ENCODE measurements around the gene SH3PXD2B. TPM values are rescaled to one million over a fixed set of nuclear protein-coding genes. Genes with fewer than 3 reads are reported as not detected.

The SH3PXD2B gene
- total RNA-seq, 4 donors from 2014 or later: 27.8 to 52.6 (median 44.4) TPM

DNA sequence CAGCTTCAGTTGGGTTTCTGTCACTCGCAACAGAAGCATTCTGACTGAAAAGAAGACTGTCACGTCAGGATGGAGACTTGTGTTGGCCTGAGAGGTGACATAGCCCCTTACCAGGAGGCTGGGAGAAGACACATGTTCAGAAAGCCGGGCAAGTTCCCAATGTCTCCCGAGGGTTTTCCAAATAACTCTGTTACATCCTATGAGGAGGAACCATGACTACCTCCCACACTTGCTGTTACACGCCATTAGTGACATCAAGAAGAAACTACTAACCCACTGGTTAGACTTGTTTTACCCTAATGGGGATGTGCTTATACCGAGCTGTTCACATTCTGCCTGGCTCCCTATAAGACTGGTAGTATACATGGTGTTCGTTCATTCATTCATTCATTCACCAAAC lies 33.3 kb downstream of the SH3PXD2B start:
- Histone ChIP-seq H3K27me3 (no peaks in the 10 kb centered on the region), H3K4me3 (no peak overlapping the region), H3K4me1 (peaks cover 14 to 93% (median 74%) of the 10 kb centered on the region in 4 donors), H3K9me3 (no peaks in the 10 kb centered on the region), H3K36me3 (peaks cover 0 to 15% (median 0%) of the 10 kb centered on the region in 3 donors), H3K27ac (peak overlapping the region; percentile 81 to 97 (median 96))
- TF ChIP-seq CTCF (IDR thresholded peaks at IDR 0.05) (no peak), POLR2A (IDR thresholded peaks at IDR 0.05) (no peak), EP300 (IDR thresholded peaks at IDR 0.05) (no peak)
- no peak for DNase-seq (ENCODE audit: low spot score in 2 of 2)
- 59 to 61% methylated on average over 7 of the region's 7 CpGs for WGBS, 2 donors

DNA sequence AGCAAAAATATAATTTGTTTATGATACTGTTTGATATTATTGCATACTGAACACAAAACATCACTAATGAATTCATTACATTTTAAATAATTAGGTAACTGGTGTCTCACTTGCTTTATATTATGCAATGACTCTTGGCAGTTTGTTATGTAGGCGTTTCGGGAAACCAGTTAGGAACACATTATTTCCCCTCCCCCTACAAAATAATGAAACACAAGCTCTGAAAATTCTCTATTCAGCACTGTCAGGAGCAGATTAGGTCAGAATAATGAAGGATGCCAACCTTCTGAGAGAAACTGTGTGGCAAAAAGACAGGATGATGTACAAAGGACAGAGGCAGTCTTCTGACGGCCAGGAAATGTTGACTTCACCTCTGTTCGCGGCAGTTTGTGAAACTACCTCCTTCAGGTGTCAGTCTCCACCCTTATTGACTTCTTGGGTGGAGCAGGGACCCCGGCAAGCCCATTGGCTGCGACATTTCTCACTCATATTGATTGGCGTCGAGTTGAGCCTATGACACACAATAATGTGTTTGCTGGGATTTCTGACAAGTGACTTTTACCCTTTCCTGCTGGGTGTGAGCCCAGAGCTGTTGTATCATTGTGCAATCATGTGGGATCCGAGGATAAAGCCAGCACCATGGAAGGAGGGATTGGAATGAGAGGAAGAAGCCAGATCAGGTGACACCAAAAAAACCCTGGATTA lies 33.9 kb downstream of the SH3PXD2B start:
- H3K9me3 ChIP-seq: no peaks in the 10 kb centered on the region
- WGBS, 2 donors: 23 to 30% methylated on average over 10 of the region's 10 CpGs
- TF ChIP-seq EP300 (IDR thresholded peaks at IDR 0.05): peak; percentile 81 to 98
- TF ChIP-seq POLR2A (IDR thresholded peaks at IDR 0.05): peak in 1 of 2 donors; percentile 36
- peak in 1 of 5 experiments; percentile 14 for TF ChIP-seq CTCF (IDR thresholded peaks at IDR 0.05)
- H3K27me3 ChIP-seq: no peaks in the 10 kb centered on the region
- H3K4me3 ChIP-seq: no peak overlapping the region
- peaks cover 9 to 93% (median 68%) of the 10 kb centered on the region in 4 donors for H3K4me1 ChIP-seq
- H3K36me3 ChIP-seq: peaks cover 0 to 15% (median 0%) of the 10 kb centered on the region in 3 donors
- DNase-seq (ENCODE audit: low spot score in 2 of 2): peak; percentile 80 to 95
- H3K27ac ChIP-seq: peak overlapping the region; percentile 81 to 97 (median 96)

DNA sequence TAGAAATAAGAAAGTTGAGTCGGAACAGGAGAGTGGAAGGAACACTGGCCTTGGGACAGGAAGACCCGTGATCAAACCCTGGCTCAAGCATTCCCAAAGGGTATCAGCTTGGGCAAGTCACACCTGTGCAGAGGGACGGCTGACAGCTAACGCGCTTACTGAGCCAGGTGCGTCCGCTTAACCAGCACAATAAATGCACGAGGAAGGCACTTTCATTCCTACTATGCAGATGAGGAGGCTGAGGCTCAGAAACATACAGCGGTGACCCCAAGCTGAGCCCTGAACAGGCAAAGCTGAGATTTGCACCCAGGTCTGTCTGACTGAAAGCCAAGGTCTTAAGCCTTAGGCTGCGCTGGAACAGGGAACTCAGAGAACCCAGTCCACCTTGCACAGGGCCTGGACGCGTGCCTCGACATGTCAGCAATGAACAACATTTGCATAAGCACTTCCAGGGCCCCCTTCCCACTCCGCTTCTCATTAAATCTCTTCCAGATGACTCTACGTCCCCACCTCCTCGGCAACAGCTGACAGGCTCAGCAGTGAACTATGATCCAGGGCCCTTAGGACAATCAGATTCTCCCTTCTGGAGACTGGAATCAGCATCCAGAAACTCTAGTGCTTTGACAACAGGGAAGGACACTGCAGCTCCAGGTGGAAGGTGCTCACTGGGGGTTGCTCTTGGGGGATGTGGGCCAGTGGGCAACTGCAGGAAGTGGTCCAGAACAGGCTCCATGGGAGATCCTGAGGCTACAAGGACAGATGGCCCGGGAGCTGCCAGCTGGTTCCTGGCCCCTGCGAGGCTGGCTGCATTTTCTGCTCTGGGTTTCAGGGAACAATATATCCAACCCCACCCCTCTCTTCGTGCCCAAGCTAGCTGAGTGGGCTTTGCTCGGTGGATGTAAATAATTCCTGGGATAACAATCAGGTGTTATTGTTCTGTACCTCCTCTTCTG lies 35.2 kb downstream of the SH3PXD2B start:
- Histone ChIP-seq H3K4me3 (no peak overlapping the region), H3K36me3 (peaks cover 0 to 15% (median 0%) of the 10 kb centered on the region in 3 donors), H3K27me3 (no peaks in the 10 kb centered on the region), H3K27ac (peak overlapping the region; percentile 81 to 97 (median 96)), H3K4me1 (peaks cover 8 to 93% (median 67%) of the 10 kb centered on the region in 4 donors), H3K9me3 (no peaks in the 10 kb centered on the region)
- no peak for TF ChIP-seq CTCF (IDR thresholded peaks at IDR 0.05)
- peak in 1 of 2 donors; percentile 39 for TF ChIP-seq EP300 (IDR thresholded peaks at IDR 0.05)
- peak; percentile 53 to 72 for DNase-seq (ENCODE audit: low spot score in 2 of 2)
- WGBS, 2 donors: 39 to 45% methylated on average over 17 to 19 of the region's 20 CpGs

DNA sequence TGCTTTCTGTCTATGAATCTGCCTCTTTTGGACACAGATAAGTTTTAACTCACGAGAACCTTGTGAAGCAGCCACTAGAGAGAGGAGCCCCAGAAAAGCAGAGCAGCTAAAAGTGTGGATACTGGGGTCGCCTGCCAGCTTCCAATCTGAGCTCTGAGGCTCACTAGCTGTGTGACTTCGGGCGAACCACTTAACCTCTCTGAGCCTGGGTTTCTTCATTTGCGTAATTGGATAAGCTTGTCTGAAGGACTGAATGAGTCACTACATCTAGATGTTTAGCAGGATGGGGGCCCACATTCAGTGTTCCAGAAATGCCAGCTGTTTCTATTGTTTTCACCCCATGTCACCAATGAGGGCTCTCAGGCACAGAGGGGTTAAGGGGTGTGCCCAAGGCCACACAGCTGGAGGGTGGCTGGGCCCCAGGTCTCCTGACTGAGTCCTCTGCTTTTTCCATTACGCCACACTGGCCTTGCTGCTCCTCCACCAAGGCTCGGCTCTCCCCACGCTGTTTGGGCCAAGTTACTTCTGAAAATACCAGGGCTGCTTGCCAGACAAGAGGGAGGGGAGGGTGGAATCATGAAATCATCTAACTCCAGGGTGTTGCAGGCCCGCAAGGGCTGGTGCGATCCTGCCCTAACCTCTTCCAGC lies 36.2 kb downstream of the SH3PXD2B start:
- Histone ChIP-seq H3K4me3 (no peak overlapping the region), H3K27me3 (no peaks in the 10 kb centered on the region), H3K27ac (peak overlapping the region; percentile 81 to 97 (median 96)), H3K9me3 (no peaks in the 10 kb centered on the region), H3K36me3 (peaks cover 0 to 15% (median 0%) of the 10 kb centered on the region in 3 donors), H3K4me1 (peaks cover 8 to 93% (median 73%) of the 10 kb centered on the region in 4 donors)
- peak; percentile 92 to 98 for DNase-seq (ENCODE audit: low spot score in 2 of 2)
- 21 to 37% methylated on average over 7 to 10 of the region's 10 CpGs for WGBS, 2 donors
- peak in 1 of 2 donors; percentile 16 for TF ChIP-seq POLR2A (IDR thresholded peaks at IDR 0.05)
- peak; percentile 99 to 100 for TF ChIP-seq EP300 (IDR thresholded peaks at IDR 0.05)
- TF ChIP-seq CTCF (IDR thresholded peaks at IDR 0.05): no peak

All from tibial nerve (tissue), 4 donors.